NCI-H1417 (cell line): ENCODE data around the gene UBE2E1.
"Not testable (repeated sequence)": the region's sequence is repeated elsewhere in the genome, so short reads cannot be mapped to it uniquely, and the experiment has no call there.

Experiments
- DNase-seq, 3 experiments: peaks; one replicate each; lab custom pipeline; 2025; lab: John Stamatoyannopoulos, UW

UBE2E1 gene

GRCh38 chr3:23916886-23917678 is 111.3 kb downstream of the UBE2E1 start, which contains the start of the genes NKIRAS1 and RPL15:
NKIRAS1 (minus strand) TSS chr3:23916990; CDS start chr3:23910904, 6,086 bp downstream.
RPL15 (plus strand) TSS chr3:23917132; CDS start chr3:23917860, 728 bp downstream.
- DNase-seq: peak; percentile 89 to 96 (median 91)

GRCh38 chr3:23917679-23918303 is 112.0 kb downstream of the UBE2E1 start:
- peak in 1 of 3 experiments; percentile 26 for DNase-seq

GRCh38 chr3:23918331-23918730 is 112.6 kb downstream of the UBE2E1 start:
- DNase-seq: not testable (repeated sequence)

DNA sequence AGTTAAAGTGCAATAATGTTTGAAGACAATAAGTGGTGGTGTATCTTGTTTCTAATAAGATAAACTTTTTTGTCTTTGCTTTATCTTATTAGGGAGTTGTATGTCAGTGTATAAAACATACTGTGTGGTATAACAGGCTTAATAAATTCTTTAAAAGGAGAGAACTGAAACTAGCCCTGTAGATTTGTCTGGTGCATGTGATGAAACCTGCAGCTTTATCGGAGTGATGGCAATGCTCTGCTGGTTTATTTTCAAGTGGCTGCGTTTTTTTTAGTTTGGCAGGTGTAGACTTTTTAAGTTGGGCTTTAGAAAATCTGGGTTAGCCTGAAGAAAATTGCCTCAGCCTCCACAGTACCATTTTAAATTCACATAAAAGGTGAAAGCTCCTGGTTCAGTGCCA is 113.9 kb downstream of the UBE2E1 start:
- DNase-seq: no peak

DNA sequence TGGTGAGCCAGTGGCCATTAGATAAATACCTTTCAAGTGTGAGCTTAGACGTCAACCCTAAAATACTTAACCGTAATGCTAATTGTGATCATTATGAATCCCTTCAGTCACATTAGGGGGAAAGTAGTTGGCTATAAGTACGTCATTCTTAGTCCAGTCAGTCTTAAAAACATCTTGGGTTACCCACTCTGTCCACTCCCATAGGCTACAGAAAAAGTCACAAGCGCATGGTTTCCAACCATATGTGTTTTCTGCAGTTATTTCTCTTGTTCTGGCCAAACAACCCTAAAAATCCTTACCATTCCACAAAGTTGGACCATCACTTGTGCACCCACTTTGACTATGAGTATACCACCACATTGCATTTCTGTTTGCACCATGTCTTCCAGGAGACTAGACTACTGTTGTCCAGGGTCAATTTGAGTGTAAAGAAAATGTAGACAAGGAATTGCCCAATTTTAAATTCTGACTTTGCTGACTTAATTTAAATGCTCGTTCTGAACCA is 114.4 kb downstream of the UBE2E1 start:
- peak in 1 of 3 experiments; percentile 3 for DNase-seq

GRCh38 chr3:23921052-23921511 is 115.3 kb downstream of the UBE2E1 start:
- DNase-seq: no peak

GRCh38 chr3:23923786-23924185 is 118.0 kb downstream of the UBE2E1 start:
- DNase-seq: no peak

- no peak for DNase-seq
Observed at GRCh38 chr3:23926246-23926645, 120.5 kb downstream of the UBE2E1 start.

DNA sequence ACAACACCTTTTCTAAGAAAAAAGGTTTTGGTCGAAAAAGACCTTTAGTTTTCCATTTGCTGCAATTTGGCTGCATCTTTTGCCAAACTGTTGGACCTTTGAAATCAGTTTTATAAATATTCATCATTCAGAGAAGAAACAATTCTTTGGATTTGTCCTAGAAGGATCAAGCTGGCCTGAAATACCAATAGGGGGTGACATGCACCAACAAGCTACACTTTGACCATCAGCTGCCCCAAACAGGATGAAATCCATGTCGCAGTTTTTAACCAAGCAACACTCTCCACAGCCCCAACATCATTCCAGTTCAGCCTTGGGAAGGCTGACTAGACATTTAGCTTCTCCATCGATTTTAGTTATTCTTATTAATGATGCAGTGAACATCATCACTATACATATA is 121.0 kb downstream of the UBE2E1 start:
- no peak for DNase-seq

GRCh38 chr3:23928524-23928923 is 122.8 kb downstream of the UBE2E1 start:
- no peak for DNase-seq

GRCh38 chr3:23931597-23931996 is 125.8 kb downstream of the UBE2E1 start:
- DNase-seq: no peak

- DNase-seq: no peak
Observed at GRCh38 chr3:23932571-23932970, 126.8 kb downstream of the UBE2E1 start.

GRCh38 chr3:23934253-23934652 is 128.5 kb downstream of the UBE2E1 start:
- no peak for DNase-seq

- DNase-seq: no peak
Observed at GRCh38 chr3:23937296-23937695, 131.5 kb downstream of the UBE2E1 start.

GRCh38 chr3:23938688-23939087 is 132.9 kb downstream of the UBE2E1 start:
- no peak for DNase-seq

DNA sequence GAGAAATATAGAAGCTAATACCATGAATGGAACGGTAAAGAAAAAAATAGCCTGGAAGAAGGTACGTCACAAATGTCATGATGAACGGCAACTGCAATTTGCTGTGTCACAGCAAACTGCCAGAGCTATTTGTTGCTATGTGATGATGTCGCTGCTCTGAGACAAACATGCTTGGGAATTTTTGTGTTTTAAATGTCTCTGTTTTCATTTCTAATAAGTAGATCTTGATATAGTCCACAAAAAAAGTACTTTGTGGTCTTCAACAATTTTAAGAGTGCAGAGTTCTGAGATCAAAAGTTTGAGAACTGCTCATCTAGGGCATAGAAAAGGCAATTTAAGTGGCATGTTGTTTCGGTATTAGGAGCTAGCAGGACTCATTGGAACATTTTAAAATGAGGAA is 135.0 kb downstream of the UBE2E1 start:
- no peak for DNase-seq
